ENCODE results near the gene GPR4.

- TF ChIP-seq CTCF (conservative IDR thresholded peaks at IDR 0.05; ENCODE audit: low read length) (peak; percentile 98), EZH2phosphoT487 (IDR thresholded peaks at IDR 0.05; ENCODE audit: borderline replicate concordance) (no peak)
These were observed 41.3 kb upstream of the GPR4 start for GRCh38 chr19:45643024-45643926.

All from Loucy (cell line).